Endothelial cell (in vitro differentiated cells): ENCODE results near the gene SOCS7. TPM values are rescaled to one million over a fixed set of nuclear protein-coding genes. Genes with fewer than 3 reads are reported as not detected.

ENCODE experiments used
- DNase-seq: peaks from one replicate; pipeline ENCODE4 v3.0.0; 2021; ENCODE audit warnings: low spot score
- H3K27ac Mint-ChIP-seq: one replicate; pipeline ENCODE4 v1.8.0; 2021; ENCODE audit warnings: mixed read lengths, inconsistent platforms; ENCODE audit not compliant: unreplicated experiment
- H3K27me3 Mint-ChIP-seq: one replicate; pipeline ENCODE4 v1.8.0; 2021; ENCODE audit warnings: mild to moderate bottlenecking, moderate library complexity, mixed read lengths, inconsistent platforms; ENCODE audit not compliant: unreplicated experiment
- H3K36me3 Mint-ChIP-seq: one replicate; pipeline ENCODE4 v1.8.0; 2021; ENCODE audit warnings: mild to moderate bottlenecking, low read depth, mixed read lengths, inconsistent platforms; ENCODE audit not compliant: unreplicated experiment
- H3K4me1 Mint-ChIP-seq: one replicate; pipeline ENCODE4 v1.8.0; 2021; ENCODE audit warnings: mild to moderate bottlenecking, mixed read lengths, inconsistent platforms; ENCODE audit not compliant: unreplicated experiment
- H3K4me3 Mint-ChIP-seq: one replicate; pipeline ENCODE4 v1.8.0; 2021; ENCODE audit warnings: mild to moderate bottlenecking, mixed read lengths, inconsistent platforms; ENCODE audit not compliant: unreplicated experiment
- H3K9me3 Mint-ChIP-seq: one replicate; pipeline ENCODE4 v1.8.0; 2021; ENCODE audit warnings: mixed read lengths, inconsistent platforms; ENCODE audit not compliant: unreplicated experiment
- CTCF ChIP-seq: fragments of 200-600 bp; sonication (generic); IDR thresholded peaks from one replicate; pipeline ENCODE4 v1.5.0; 2021; ENCODE audit warnings: antibody characterized with exemption; ENCODE audit not compliant: unreplicated experiment
- total RNA-seq: library from RNA; stranded (reverse); fragmentation: NEBNext Ultra II Directional; extraction: Animal tissue kit (Norgen Biotek cat#: 25700); gene quantifications from one replicate; pipeline ENCODE4 v1.2.1, GENCODE V29; 2021; ENCODE audit not compliant: unreplicated experiment

Gene SOCS7
- total RNA-seq, 1 donor from 2014 or later, result 13.8 TPM

GRCh38 chr17:38418693-38419507, 67.3 kb downstream of the SOCS7 start:
- H3K36me3 Mint-ChIP-seq, result no peaks in the 10 kb centered on the region

GRCh38 chr17:38419508-38419981, 67.9 kb downstream of the SOCS7 start:
- Mint-ChIP-seq H3K27ac (no peak overlapping the region), H3K27me3 (peaks cover 15% of the 10 kb centered on the region), H3K9me3 (no peaks in the 10 kb centered on the region), H3K4me1 (peaks cover 12% of the 10 kb centered on the region), H3K36me3 (no peaks in the 10 kb centered on the region), H3K4me3 (peak overlapping the region; percentile 42)
- TF ChIP-seq CTCF, result no peak
- DNase-seq, result no peak

More at GRCh38 chr17:38418693-38419507, 67.3 kb downstream of the SOCS7 start:
- Mint-ChIP-seq H3K27me3 (peaks cover 15% of the 10 kb centered on the region), H3K4me3 (peak overlapping the region; percentile 76), H3K4me1 (peaks cover 7% of the 10 kb centered on the region), H3K9me3 (no peaks in the 10 kb centered on the region), H3K27ac (no peak overlapping the region)
- no peak for TF ChIP-seq CTCF
- no peak for DNase-seq

GRCh38 chr17:38420518-38420917, 68.9 kb downstream of the SOCS7 start:
- Mint-ChIP-seq H3K27me3 (peaks cover 19% of the 10 kb centered on the region), H3K4me1 (peaks cover 22% of the 10 kb centered on the region), H3K9me3 (no peaks in the 10 kb centered on the region), H3K4me3 (no peak overlapping the region), H3K36me3 (no peaks in the 10 kb centered on the region), H3K27ac (no peak overlapping the region)
- DNase-seq, result no peak
- TF ChIP-seq CTCF, result no peak

GRCh38 chr17:38421171-38421841, 69.7 kb downstream of the SOCS7 start:
- peaks cover 19% of the 10 kb centered on the region for H3K27me3 Mint-ChIP-seq
- no peak overlapping the region for H3K27ac Mint-ChIP-seq
- no peak for DNase-seq
- H3K9me3 Mint-ChIP-seq, result no peaks in the 10 kb centered on the region
- H3K36me3 Mint-ChIP-seq, result no peaks in the 10 kb centered on the region
- no peak overlapping the region for H3K4me3 Mint-ChIP-seq
- peaks cover 27% of the 10 kb centered on the region for H3K4me1 Mint-ChIP-seq
- no peak for TF ChIP-seq CTCF
